A549 (cell line): ENCODE results near the gene DPRX. TPM values are rescaled to one million over a fixed set of nuclear protein-coding genes. Genes with fewer than 3 reads are reported as not detected.

Experiments
- ATAC-seq, 2 experiments: fragments of 200-7000 bp in 1 of 2; fragments of >200 bp in 1 of 2; cut with Nextera tagmentation in 1 of 2; cut with Tn5 transposase in 1 of 2; 3 replicates each; pipeline versions ENCODE4 v1.8.0 to v1.9.1; 2018 to 2020; ENCODE audit warnings: mild to moderate bottlenecking in 1 of 2, moderate library complexity in 1 of 2
- CTCF ChIA-PET: fragments of 300-600 bp; sonication (Branson Sonifier 250); formaldehyde crosslinking; extraction: SDS; loops from one replicate; lab custom pipeline; 2021; ENCODE audit warnings: antibody characterized with exemption, inconsistent platforms; lab: Yijun Ruan, JAX
- POLR2A ChIA-PET: fragments of 350-600 bp; formaldehyde crosslinking; extraction: SDS; loops from one replicate; lab custom pipeline; 2021; ENCODE audit warnings: antibody characterized with exemption, inconsistent platforms; lab: Yijun Ruan, JAX
- DNase-seq, 2 experiments: peaks; one replicate each; pipeline versions ENCODE4 v3.0.0 to v3.0.0-alpha.2; 2011 to 2016; ENCODE audit warnings: low read depth in 1 of 2, low spot score in 1 of 2
- FAIRE-seq: peaks from 2 replicates; lab custom pipeline; 2011; peaks lifted over from hg19 to GRCh38; lab: Jason Lieb, UNC
- H3K27ac ChIP-seq, 2 experiments: fragments of >200 bp; sonication (Bioruptor Twin); formaldehyde crosslinking; 3 replicates each; pipeline ENCODE4 v1.5.1; 2016 to 2017
- H3K4me1 ChIP-seq: fragments of >200 bp; sonication (Bioruptor Twin); formaldehyde crosslinking; 3 replicates; pipeline ENCODE4 v1.6.1; 2016
- H3K4me2 ChIP-seq: fragments of >200 bp; sonication (Bioruptor Twin); formaldehyde crosslinking; 3 replicates; pipeline ENCODE4 v1.6.1; 2016
- H3K4me3 ChIP-seq: fragments of >200 bp; sonication (Bioruptor Twin); formaldehyde crosslinking; 3 replicates; pipeline ENCODE4 v1.5.1; 2016
- H3K9me3 ChIP-seq: fragments of >200 bp; sonication (Bioruptor Twin); formaldehyde crosslinking; 3 replicates; pipeline ENCODE4 v1.6.1; 2016
- ATOH8 ChIP-seq: fragments of 250-450 bp; sonication (Bioruptor Pico); IDR thresholded peaks from 2 replicates; pipeline ENCODE4 v1.5.0; 2020; ENCODE audit warnings: low read depth, mild to moderate bottlenecking, moderate library complexity
- BCL3 ChIP-seq: fragments of >200 bp; sonication (Bioruptor Twin); formaldehyde crosslinking; IDR thresholded peaks from 3 replicates; pipeline ENCODE4 v1.6.1; 2016
- BHLHE40 ChIP-seq: IDR thresholded peaks from 2 replicates; pipeline ENCODE4 v1.6.1; 2012; ENCODE audit warnings: low read depth, low read length, inconsistent platforms
- CBX2 ChIP-seq: fragments of 200-600 bp; sonication (generic); IDR thresholded peaks from 2 replicates; pipeline ENCODE4 v1.6.1; 2016; ENCODE audit warnings: low read depth, mild to moderate bottlenecking, borderline replicate concordance
- CEBPB ChIP-seq, 2 experiments: fragments of >200 bp in 1 of 2; sonication (Bioruptor Twin) in 1 of 2; formaldehyde crosslinking in 1 of 2; IDR thresholded peaks; 2 replicates each; pipeline ENCODE4 v1.6.1; 2012 to 2016
- E2F6 ChIP-seq: IDR thresholded peaks from 2 replicates; pipeline ENCODE4 v1.6.1; 2012; ENCODE audit warnings: low read depth, borderline replicate concordance
- EHF ChIP-seq: fragments of 250-450 bp; sonication (Bioruptor Pico); IDR thresholded peaks from 2 replicates; pipeline ENCODE4 v1.5.0; 2020; ENCODE audit warnings: mild to moderate bottlenecking
- EHMT2 ChIP-seq: fragments of 200-600 bp; sonication (generic); IDR thresholded peaks from 2 replicates; pipeline ENCODE4 v1.6.1; 2016; ENCODE audit warnings: antibody characterized with exemption, low read depth, mild to moderate bottlenecking, moderate library complexity
- EP300 ChIP-seq, 2 experiments: fragments of >200 bp; sonication (Bioruptor Twin); formaldehyde crosslinking; IDR thresholded peaks; 2 replicates in 1 of 2; 3 replicates in 1 of 2; pipeline ENCODE4 v1.6.1; 2016 to 2017
- ESRRA ChIP-seq: fragments of 150-350 bp; IDR thresholded peaks from 2 replicates; pipeline ENCODE4 v1.6.1; 2014; ENCODE audit warnings: mild to moderate bottlenecking, low read length, borderline replicate concordance
- FOSL2 ChIP-seq, 2 experiments: fragments of 450-650 bp in 1 of 2; fragments of >200 bp in 1 of 2; sonication (Bioruptor Twin) in 1 of 2; formaldehyde crosslinking; IDR thresholded peaks; 2 replicates each; pipeline versions ENCODE4 v1.5.0 to v1.6.1; 2016 to 2020; ENCODE audit warnings: mild to moderate bottlenecking in 1 of 2, moderate library complexity in 1 of 2
- FOXS1 ChIP-seq: fragments of 250-450 bp; sonication (Bioruptor Pico); IDR thresholded peaks from 2 replicates; pipeline ENCODE4 v1.5.0; 2020; ENCODE audit warnings: mild to moderate bottlenecking, moderate library complexity
- HES2 ChIP-seq: fragments of >200 bp; sonication (Bioruptor Twin); formaldehyde crosslinking; IDR thresholded peaks from 2 replicates; pipeline ENCODE4 v1.6.1; 2016
- HEYL ChIP-seq: fragments of 250-450 bp; sonication (Bioruptor Pico); IDR thresholded peaks from 2 replicates; pipeline ENCODE4 v1.8.0; 2021; ENCODE audit warnings: mild to moderate bottlenecking, moderate library complexity
- HMGXB4 ChIP-seq: fragments of 250-450 bp; sonication (Bioruptor Pico); IDR thresholded peaks from 2 replicates; pipeline ENCODE4 v1.5.0; 2021; ENCODE audit warnings: mild to moderate bottlenecking, moderate library complexity, borderline replicate concordance
- MAFK ChIP-seq: fragments of 450-650 bp; IDR thresholded peaks from 2 replicates; pipeline ENCODE4 v1.6.1; 2014; ENCODE audit not compliant: partially characterized antibody
- MAZ ChIP-seq: fragments of 150-350 bp; IDR thresholded peaks from 2 replicates; pipeline ENCODE4 v1.6.1; 2014; ENCODE audit warnings: antibody characterized with exemption, low read depth, low read length, borderline replicate concordance
- PBX3 ChIP-seq: IDR thresholded peaks from 2 replicates; pipeline ENCODE4 v1.6.1; 2012
- PHF8 ChIP-seq: fragments of 200-600 bp; sonication (generic); IDR thresholded peaks from 2 replicates; pipeline ENCODE4 v1.6.1; 2016; ENCODE audit warnings: low read depth, mild to moderate bottlenecking, antibody characterized with exemption, moderate library complexity, borderline replicate concordance
- POLR2AphosphoS2 ChIP-seq: conservative IDR thresholded peaks from 2 replicates; pipeline ENCODE4 v1.6.1; 2012; ENCODE audit warnings: low read length, improper control_type of control experiment, inconsistent platforms
- RAD21 ChIP-seq, 2 experiments: fragments of >200 bp in 1 of 2; sonication (Bioruptor Twin) in 1 of 2; formaldehyde crosslinking in 1 of 2; IDR thresholded peaks in 1 of 2; conservative IDR thresholded peaks in 1 of 2; 2 replicates in 1 of 2; 3 replicates in 1 of 2; pipeline ENCODE4 v1.6.1; 2012 to 2018; ENCODE audit warnings: inconsistent platforms in 1 of 2
- RARB ChIP-seq: fragments of 250-450 bp; sonication (Bioruptor Pico); IDR thresholded peaks from 2 replicates; pipeline ENCODE4 v1.8.0; 2021; ENCODE audit warnings: mild to moderate bottlenecking, moderate library complexity
- RCOR1 ChIP-seq: fragments of 150-350 bp; IDR thresholded peaks from 2 replicates; pipeline ENCODE4 v1.6.1; 2014; ENCODE audit warnings: antibody characterized with exemption, low read length, low read depth
- RFX5 ChIP-seq: fragments of 450-650 bp; IDR thresholded peaks from 2 replicates; pipeline ENCODE4 v1.7.1; 2014; ENCODE audit warnings: antibody characterized with exemption, mild to moderate bottlenecking, moderate library complexity
- RNF2 ChIP-seq: fragments of 200-600 bp; sonication (generic); IDR thresholded peaks from 2 replicates; pipeline ENCODE4 v1.6.1; 2016; ENCODE audit warnings: low read depth, mild to moderate bottlenecking, antibody characterized with exemption, moderate library complexity, borderline replicate concordance
- TP53 ChIP-seq: fragments of 250-450 bp; sonication (Bioruptor Pico); IDR thresholded peaks from 2 replicates; pipeline ENCODE4 v1.5.0; 2021; ENCODE audit warnings: mild to moderate bottlenecking, moderate library complexity
- ZNF302 ChIP-seq: fragments of 250-450 bp; sonication (Bioruptor Pico); IDR thresholded peaks from 2 replicates; pipeline ENCODE4 v1.9.0; 2021; ENCODE audit warnings: inconsistent platforms, mild to moderate bottlenecking, moderate library complexity
- WGBS: methylation state at CpG from one replicate; pipeline ENCODE4 v1.1.6; 2017; ENCODE audit errors: missing lambda C conversion rate; 5-methylcytosine and 5-hydroxymethylcytosine counted together
- polyA plus RNA-seq, 4 experiments: library from polyadenylated mRNA; depleted of rRNA in 3 of 4; stranded (reverse); fragments of >200 nt; fragmentation: RNase III in 1 of 4; extraction: RNeasy Plus Mini Kit Qiagen cat#74134 plus additional on column Dnase treatment in 1 of 4; gene quantifications; 2 replicates in 3 of 4; 3 replicates in 1 of 4; pipeline ENCODE4 v1.2.3, GENCODE V29; 2011 to 2017

Gene DPRX
- polyA plus RNA-seq, 2 of the 4 experiments (the other 2 are of a cell fraction): not detected

- 29% methylated on average over 6 of the region's 6 CpGs for WGBS
- Histone ChIP-seq H3K4me3 (no peak overlapping the region), H3K9me3 (peaks cover 39% of the 10 kb centered on the region), H3K4me2 (no peak overlapping the region), H3K4me1 (no peaks in the 10 kb centered on the region), H3K27ac (no peak overlapping the region)
- ATAC-seq: peak in 1 of 2 experiments; percentile 48; a peak in 2 of 6 replicates
- TF ChIP-seq RAD21 (conservative IDR thresholded peaks at IDR 0.05 in 1 of 2, IDR thresholded peaks at IDR 0.05 in 1 of 2) (peak in 1 of 2 experiments; percentile 34; a peak in 1 of 5 replicates), TP53 (CRISPR knock-in tag) (no peak)
- ChIA-PET CTCF (no interaction called here), POLR2A (no interaction called here)
- FAIRE-seq: no peak
- DNase-seq: peak in 1 of 2 experiments; percentile 72
These were observed 27.5 kb downstream of the DPRX start for GRCh38 chr19:53659292-53659691.

- H3K27ac ChIP-seq: no peak overlapping the region
- H3K4me2 ChIP-seq: no peak overlapping the region
- no peak for TF ChIP-seq ZNF302 (CRISPR knock-in tag)
- TF ChIP-seq BCL3: no peak
- no peak for TF ChIP-seq POLR2AphosphoS2
- TF ChIP-seq MAFK: no peak
- no peak for TF ChIP-seq RFX5
- no peak for TF ChIP-seq PBX3
- no peak for TF ChIP-seq RCOR1
- H3K9me3 ChIP-seq: peaks cover 28% of the 10 kb centered on the region
- WGBS: 22% methylated on average over 4 of the region's 4 CpGs
- H3K4me1 ChIP-seq: no peaks in the 10 kb centered on the region
- no peak overlapping the region for H3K4me3 ChIP-seq
- no peak for FAIRE-seq
- POLR2A ChIA-PET: no interaction called here
- no peak for DNase-seq
- CTCF ChIA-PET: interaction anchor here (0.7 kb wide), 1 partner anchor 113 kb away, joined by 4 read pairs; no protein-coding TSS in a partner anchor
- ATAC-seq: no peak
These were observed 28.8 kb downstream of the DPRX start for GRCh38 chr19:53660584-53660983.

GRCh38 chr19:53662209-53662608, 30.4 kb downstream of the DPRX start:
- Histone ChIP-seq H3K4me3 (no peak overlapping the region), H3K9me3 (peaks cover 18% of the 10 kb centered on the region), H3K4me1 (no peaks in the 10 kb centered on the region), H3K27ac (no peak overlapping the region), H3K4me2 (no peak overlapping the region)
- TF ChIP-seq RCOR1: no peak
- TF ChIP-seq FOSL2 (IDR thresholded peaks at IDR 0.05): no peak
- TF ChIP-seq FOSL2 (CRISPR knock-in tag; IDR thresholded peaks at IDR 0.05): no peak
- TF ChIP-seq RAD21 (conservative IDR thresholded peaks at IDR 0.05 in 1 of 2, IDR thresholded peaks at IDR 0.05 in 1 of 2): no peak
- no peak for TF ChIP-seq MAZ
- TF ChIP-seq HMGXB4 (CRISPR knock-in tag): no peak
- no peak for TF ChIP-seq EHMT2
- no peak for TF ChIP-seq EP300 (IDR thresholded peaks at IDR 0.05)
- no peak for TF ChIP-seq E2F6
- no peak for TF ChIP-seq FOXS1 (CRISPR knock-in tag)
- no peak for TF ChIP-seq HEYL (CRISPR knock-in tag)
- no peak for TF ChIP-seq BHLHE40
- no peak for TF ChIP-seq HES2
- no peak for TF ChIP-seq ESRRA
- TF ChIP-seq CBX2: no peak
- TF ChIP-seq EHF (CRISPR knock-in tag): no peak
- TF ChIP-seq CEBPB (IDR thresholded peaks at IDR 0.05): no peak
- TF ChIP-seq PHF8: no peak
- TF ChIP-seq ATOH8 (CRISPR knock-in tag): no peak
- TF ChIP-seq RNF2: no peak
- no peak for TF ChIP-seq RARB (CRISPR knock-in tag)
- no peak for ATAC-seq
- 9% methylated on average over 6 of the region's 6 CpGs for WGBS
- DNase-seq: no peak
- POLR2A ChIA-PET: no interaction called here
- CTCF ChIA-PET: no interaction called here
- FAIRE-seq: no peak
